Measurements from ENCODE around the gene CTNNBL1. TPM values are rescaled to one million over a fixed set of nuclear protein-coding genes. Genes with fewer than 3 reads are reported as not detected.

The CTNNBL1 gene
- total RNA-seq, 4 donors from 2014 or later = 25.5 to 38.4 (median 35.1) TPM

- Histone ChIP-seq H3K4me1 (peaks cover 0 to 5% (median 0%) of the 10 kb centered on the region in 4 donors), H3K27ac (no peak overlapping the region), H3K9me3 (no peaks in the 10 kb centered on the region), H3K27me3 (no peaks in the 10 kb centered on the region), H3K4me3 (no peak overlapping the region), H3K36me3 (peaks cover 0 to 60% (median 0%) of the 10 kb centered on the region in 3 donors)
- DNase-seq (ENCODE audit: low spot score in 2 of 2) = no peak
- no peak for TF ChIP-seq POLR2A (IDR thresholded peaks at IDR 0.05)
- no peak for TF ChIP-seq CTCF (IDR thresholded peaks at IDR 0.05)
- no peak for TF ChIP-seq EP300 (IDR thresholded peaks at IDR 0.05)
- 93 to 97% methylated on average over 2 of the region's 2 CpGs for WGBS, 2 donors
Observed at GRCh38 chr20:37736132-37736531, 42.3 kb downstream of the CTNNBL1 start.

GRCh38 chr20:37737826-37738420 lies 44.1 kb downstream of the CTNNBL1 start:
- TF ChIP-seq POLR2A (IDR thresholded peaks at IDR 0.05) (no peak), CTCF (IDR thresholded peaks at IDR 0.05) (no peak), EP300 (IDR thresholded peaks at IDR 0.05) (no peak)
- 95 to 97% methylated on average over 5 of the region's 5 CpGs for WGBS, 2 donors
- no peak for DNase-seq (ENCODE audit: low spot score in 2 of 2)
- peaks cover 0 to 15% (median 0%) of the 10 kb centered on the region in 4 donors for H3K4me1 ChIP-seq
- H3K9me3 ChIP-seq = no peaks in the 10 kb centered on the region
- H3K36me3 ChIP-seq = peaks cover 0 to 55% (median 0%) of the 10 kb centered on the region in 3 donors
- H3K4me3 ChIP-seq = no peak overlapping the region
- H3K27me3 ChIP-seq = no peaks in the 10 kb centered on the region
- H3K27ac ChIP-seq = no peak overlapping the region

GRCh38 chr20:37741055-37741454 lies 47.2 kb downstream of the CTNNBL1 start:
- no peak for TF ChIP-seq POLR2A (IDR thresholded peaks at IDR 0.05)
- no peak for DNase-seq (ENCODE audit: low spot score in 2 of 2)
- Histone ChIP-seq H3K4me3 (no peak overlapping the region), H3K27ac (peak overlapping the region in 1 of 4 donors; percentile 8), H3K4me1 (peaks cover 0 to 15% (median 0%) of the 10 kb centered on the region in 4 donors), H3K9me3 (no peaks in the 10 kb centered on the region), H3K36me3 (peaks cover 0 to 45% (median 0%) of the 10 kb centered on the region in 3 donors), H3K27me3 (no peaks in the 10 kb centered on the region)
- 59 to 60% methylated on average over 3 of the region's 3 CpGs for WGBS, 2 donors

- no peak for DNase-seq (ENCODE audit: low spot score in 2 of 2)
Observed at GRCh38 chr20:37741570-37741969, 47.7 kb downstream of the CTNNBL1 start.

GRCh38 chr20:37742131-37742530 lies 48.3 kb downstream of the CTNNBL1 start:
- peaks cover 0 to 45% (median 0%) of the 10 kb centered on the region in 3 donors for H3K36me3 ChIP-seq
- no peaks in the 10 kb centered on the region for H3K9me3 ChIP-seq
- H3K4me3 ChIP-seq = no peak overlapping the region
- TF ChIP-seq POLR2A (IDR thresholded peaks at IDR 0.05) (no peak), EP300 (IDR thresholded peaks at IDR 0.05) (no peak), CTCF (IDR thresholded peaks at IDR 0.05) (no peak)
- no peak overlapping the region for H3K27ac ChIP-seq
- WGBS, 2 donors = 85% methylated on average over 2 of the region's 2 CpGs
- no peak for DNase-seq (ENCODE audit: low spot score in 2 of 2)
- H3K4me1 ChIP-seq = peaks cover 0 to 15% (median 0%) of the 10 kb centered on the region in 4 donors
- H3K27me3 ChIP-seq = no peaks in the 10 kb centered on the region

More at GRCh38 chr20:37741570-37741969, 47.7 kb downstream of the CTNNBL1 start:
- H3K27me3 ChIP-seq = no peaks in the 10 kb centered on the region
- no peaks in the 10 kb centered on the region for H3K9me3 ChIP-seq
- H3K4me1 ChIP-seq = peaks cover 0 to 15% (median 0%) of the 10 kb centered on the region in 4 donors
- H3K27ac ChIP-seq = peak overlapping the region in 1 of 4 donors; percentile 8
- no peak overlapping the region for H3K4me3 ChIP-seq
- WGBS, 2 donors = 27 to 32% methylated on average over 1 of the region's 1 CpG
- TF ChIP-seq EP300 (IDR thresholded peaks at IDR 0.05) (no peak), CTCF (IDR thresholded peaks at IDR 0.05) (no peak), POLR2A (IDR thresholded peaks at IDR 0.05) (no peak)
- H3K36me3 ChIP-seq = peaks cover 0 to 45% (median 0%) of the 10 kb centered on the region in 3 donors
